ENCODE measurements around the gene GBE1.
"Not testable (repeated sequence)": the region's sequence is repeated elsewhere in the genome, so short reads cannot be mapped to it uniquely, and the experiment has no call there.

Gene GBE1

GRCh38 chr3:81765400-81765799 lies 4.0 kb upstream of the GBE1 start:
- peaks cover 0 to under 1% of the 10 kb centered on the region in 2 donors for H3K36me3 Mint-ChIP-seq
- H3K9me3 Mint-ChIP-seq: no peaks in the 10 kb centered on the region
- no peak for ATAC-seq (replicated peaks)
- H3K27ac Mint-ChIP-seq: no peak overlapping the region
- peaks cover 12 to 20% of the 10 kb centered on the region in 2 donors for H3K4me1 Mint-ChIP-seq
- no peak overlapping the region for H3K4me3 Mint-ChIP-seq
- no peaks in the 10 kb centered on the region for H3K27me3 Mint-ChIP-seq
- DNase-seq: no peak

GRCh38 chr3:81764665-81765064 lies 3.2 kb upstream of the GBE1 start:
- H3K4me3 Mint-ChIP-seq: no peak overlapping the region
- H3K9me3 Mint-ChIP-seq: no peaks in the 10 kb centered on the region
- ATAC-seq (replicated peaks) (no peak), DNase-seq (no peak)
- peaks cover 2 to 3% of the 10 kb centered on the region in 2 donors for H3K36me3 Mint-ChIP-seq
- no peak overlapping the region for H3K27ac Mint-ChIP-seq
- peaks cover 14 to 28% of the 10 kb centered on the region in 2 donors for H3K4me1 Mint-ChIP-seq
- H3K27me3 Mint-ChIP-seq: no peaks in the 10 kb centered on the region

GRCh38 chr3:81764002-81764401 lies 2.6 kb upstream of the GBE1 start:
- H3K27ac Mint-ChIP-seq: no peak overlapping the region

GRCh38 chr3:81763001-81763400 lies 1.6 kb upstream of the GBE1 start:
- Mint-ChIP-seq H3K4me3 (peak overlapping the region in 1 of 2 donors; percentile 4), H3K27ac (peak overlapping the region; percentile 6), H3K27me3 (no peaks in the 10 kb centered on the region), H3K4me1 (peaks cover 14 to 28% of the 10 kb centered on the region in 2 donors), H3K9me3 (peaks cover 0 to 4% of the 10 kb centered on the region in 2 donors), H3K36me3 (peaks cover 11 to 17% of the 10 kb centered on the region in 2 donors)
- ATAC-seq (replicated peaks) (no peak), DNase-seq (no peak)

More at GRCh38 chr3:81764002-81764401, 2.6 kb upstream of the GBE1 start:
- Mint-ChIP-seq H3K36me3 (peaks cover 4 to 7% of the 10 kb centered on the region in 2 donors), H3K4me1 (peaks cover 14 to 28% of the 10 kb centered on the region in 2 donors), H3K4me3 (no peak overlapping the region), H3K27me3 (no peaks in the 10 kb centered on the region), H3K9me3 (peaks cover 0 to under 1% of the 10 kb centered on the region in 2 donors)
- ATAC-seq (replicated peaks): no peak
- DNase-seq: no peak

GRCh38 chr3:81761904-81762580 lies 597 bp upstream of the GBE1 start:
- peaks cover 14 to 28% of the 10 kb centered on the region in 2 donors for H3K4me1 Mint-ChIP-seq
- ATAC-seq (replicated peaks) (peak in 1 of 2 donors; percentile 0), DNase-seq (no peak)
- H3K4me3 Mint-ChIP-seq: peak overlapping the region; percentile 93 to 95
- no peaks in the 10 kb centered on the region for H3K27me3 Mint-ChIP-seq
- H3K9me3 Mint-ChIP-seq: peaks cover 0 to 6% of the 10 kb centered on the region in 2 donors
- H3K27ac Mint-ChIP-seq: peak overlapping the region; percentile 99
- peaks cover 20 to 27% of the 10 kb centered on the region in 2 donors for H3K36me3 Mint-ChIP-seq

- no peak for ATAC-seq (replicated peaks)
- Mint-ChIP-seq H3K27me3 (no peaks in the 10 kb centered on the region), H3K36me3 (peaks cover 28 to 33% of the 10 kb centered on the region in 2 donors), H3K4me3 (peak overlapping the region; percentile 93 to 95), H3K4me1 (peaks cover 12 to 24% of the 10 kb centered on the region in 2 donors), H3K27ac (peak overlapping the region; percentile 99), H3K9me3 (peaks cover 0 to 6% of the 10 kb centered on the region in 2 donors)
- DNase-seq: no peak
These were observed 1.2 kb downstream of the GBE1 start for GRCh38 chr3:81760215-81760614.

GRCh38 chr3:81758771-81759170 lies 2.7 kb downstream of the GBE1 start:
- H3K27me3 Mint-ChIP-seq; H3K4me3 Mint-ChIP-seq; ATAC-seq (replicated peaks); H3K27ac Mint-ChIP-seq; DNase-seq: not testable (repeated sequence)
- Mint-ChIP-seq H3K9me3 (peaks cover 5 to 14% of the 10 kb centered on the region in 2 donors), H3K36me3 (peaks cover 39 to 46% of the 10 kb centered on the region in 2 donors), H3K4me1 (peaks cover 11 to 18% of the 10 kb centered on the region in 2 donors)

- Mint-ChIP-seq H3K4me3 (no peak overlapping the region), H3K36me3 (peaks cover 39 to 46% of the 10 kb centered on the region in 2 donors), H3K9me3 (peaks cover 5 to 14% of the 10 kb centered on the region in 2 donors), H3K4me1 (peaks cover 11 to 18% of the 10 kb centered on the region in 2 donors), H3K27ac (no peak overlapping the region), H3K27me3 (no peaks in the 10 kb centered on the region)
- no peak for DNase-seq
- ATAC-seq (replicated peaks): no peak
These were observed 3.2 kb downstream of the GBE1 start for GRCh38 chr3:81758275-81758674.

- H3K4me3 Mint-ChIP-seq: no peak overlapping the region
- no peaks in the 10 kb centered on the region for H3K27me3 Mint-ChIP-seq
- H3K27ac Mint-ChIP-seq: no peak overlapping the region
- H3K36me3 Mint-ChIP-seq: peaks cover 36 to 41% of the 10 kb centered on the region in 2 donors
- ATAC-seq (replicated peaks): no peak
- H3K4me1 Mint-ChIP-seq: peaks cover 0 to 2% of the 10 kb centered on the region in 2 donors
- peaks cover 5 to 11% of the 10 kb centered on the region in 2 donors for H3K9me3 Mint-ChIP-seq
- DNase-seq: no peak
These were observed 7.9 kb downstream of the GBE1 start for GRCh38 chr3:81753416-81754027.

- peaks cover 0 to 2% of the 10 kb centered on the region in 2 donors for H3K4me1 Mint-ChIP-seq
- peaks cover 5 to 9% of the 10 kb centered on the region in 2 donors for H3K9me3 Mint-ChIP-seq
- H3K4me3 Mint-ChIP-seq: no peak overlapping the region
- H3K27ac Mint-ChIP-seq: no peak overlapping the region
- DNase-seq: no peak
- ATAC-seq (replicated peaks): no peak
- peaks cover 33 to 37% of the 10 kb centered on the region in 2 donors for H3K36me3 Mint-ChIP-seq
- H3K27me3 Mint-ChIP-seq: no peaks in the 10 kb centered on the region
These were observed 8.8 kb downstream of the GBE1 start for GRCh38 chr3:81752604-81753003.

- ATAC-seq (replicated peaks) (no peak), DNase-seq (no peak)
- Mint-ChIP-seq H3K4me1 (no peaks in the 10 kb centered on the region), H3K27ac (no peak overlapping the region), H3K36me3 (peaks cover 16 to 25% of the 10 kb centered on the region in 2 donors), H3K27me3 (no peaks in the 10 kb centered on the region), H3K4me3 (no peak overlapping the region), H3K9me3 (peaks cover 0 to under 1% of the 10 kb centered on the region in 2 donors)
These were observed 12.2 kb downstream of the GBE1 start for GRCh38 chr3:81749265-81749664.

GRCh38 chr3:81747280-81747679 lies 14.2 kb downstream of the GBE1 start:
- not testable (repeated sequence) for DNase-seq; ATAC-seq (replicated peaks); H3K27ac Mint-ChIP-seq; H3K9me3 Mint-ChIP-seq; H3K27me3 Mint-ChIP-seq; H3K4me3 Mint-ChIP-seq
- H3K4me1 Mint-ChIP-seq: peaks cover 8 to 17% of the 10 kb centered on the region in 2 donors
- H3K36me3 Mint-ChIP-seq: peaks cover 19 to 28% of the 10 kb centered on the region in 2 donors

- no peaks in the 10 kb centered on the region for H3K27me3 Mint-ChIP-seq
- H3K27ac Mint-ChIP-seq: no peak overlapping the region
- no peak overlapping the region for H3K4me3 Mint-ChIP-seq
- ATAC-seq (replicated peaks) (no peak), DNase-seq (no peak)
- H3K4me1 Mint-ChIP-seq: peaks cover 10 to 29% of the 10 kb centered on the region in 2 donors
- H3K36me3 Mint-ChIP-seq: peaks cover 17 to 20% of the 10 kb centered on the region in 2 donors
- H3K9me3 Mint-ChIP-seq: no peaks in the 10 kb centered on the region
These were observed 17.1 kb downstream of the GBE1 start for GRCh38 chr3:81744366-81744765.

GRCh38 chr3:81743096-81744025 lies 18.1 kb downstream of the GBE1 start:
- Mint-ChIP-seq H3K27me3 (no peaks in the 10 kb centered on the region), H3K27ac (no peak overlapping the region), H3K9me3 (no peaks in the 10 kb centered on the region), H3K4me1 (peaks cover 10 to 29% of the 10 kb centered on the region in 2 donors), H3K36me3 (peaks cover 17 to 24% of the 10 kb centered on the region in 2 donors), H3K4me3 (no peak overlapping the region)
- ATAC-seq (replicated peaks): no peak
- no peak for DNase-seq

Measured in stimulated activated naive B cell treated with anti-CD40 and anti-IgM and Interleukin-4, amounts not matched to agents 10 μg/mL and 1 μg/mL and 100 μg/mL, for 72 hours (primary cell).